Measurements from ENCODE around the gene CHRNB4. TPM values are rescaled to one million over a fixed set of nuclear protein-coding genes. Genes with fewer than 3 reads are reported as not detected.

The CHRNB4 gene
- total and polyA plus RNA-seq, 4 donors, result not detected

DNA sequence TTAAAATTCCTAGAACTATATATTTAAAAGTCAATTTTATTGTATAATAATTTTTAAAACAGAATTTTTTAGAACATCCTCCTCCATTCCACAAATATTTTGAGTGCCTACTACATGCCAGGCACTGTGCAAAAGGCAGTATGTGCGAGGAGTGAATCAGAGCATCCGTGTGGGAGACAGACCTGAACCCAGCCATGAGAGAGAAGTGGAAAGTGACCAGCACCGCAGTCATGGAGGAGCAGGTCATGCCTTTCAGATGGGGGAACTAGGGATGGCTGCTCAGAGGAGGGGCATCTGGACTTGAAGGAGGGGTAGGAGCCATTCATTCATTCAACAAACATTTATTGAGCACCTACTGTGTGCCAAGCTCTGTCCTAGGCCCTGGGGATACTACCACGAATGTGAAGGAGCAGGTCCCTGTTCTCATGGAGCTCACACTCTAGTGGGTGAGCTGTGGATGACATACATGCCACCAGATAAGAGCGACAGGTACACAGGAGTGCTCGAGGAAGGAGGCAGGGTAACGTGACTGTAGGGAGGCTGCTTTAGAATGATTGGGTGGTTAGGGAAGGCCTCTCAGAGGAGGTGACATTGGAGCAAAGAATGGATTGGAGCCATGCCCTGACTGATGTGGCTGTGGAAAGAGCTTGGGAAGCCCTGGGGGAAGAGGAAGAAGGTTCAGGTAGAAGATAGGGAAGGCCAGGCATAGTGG is 17.1 kb downstream of the CHRNB4 start:
- H3K27ac ChIP-seq (ENCODE audit: low read depth in 1 of 2, low read length in 2 of 2), result no peak overlapping the region
- no peak overlapping the region for H3K4me3 ChIP-seq (ENCODE audit: low read depth in 1 of 3, low read length in 3 of 3)
- H3K36me3 ChIP-seq (ENCODE audit: control insufficient read depth in 4 of 4, insufficient read depth in 3 of 4, low read depth in 1 of 4, low read length in 3 of 4), result no peaks in the 10 kb centered on the region
- H3K4me1 ChIP-seq (ENCODE audit: control insufficient read depth in 4 of 4, insufficient read depth in 4 of 4, low read length in 3 of 4), result peaks cover 0 to 14% (median 3%) of the 10 kb centered on the region in 4 donors
- H3K9ac ChIP-seq (ENCODE audit: low read depth in 1 of 2, low read length in 2 of 2), result no peak overlapping the region
- peaks cover 4 to 24% (median 10%) of the 10 kb centered on the region in 4 donors for H3K27me3 ChIP-seq (ENCODE audit: control insufficient read depth in 4 of 4, insufficient read depth in 4 of 4, low read length in 3 of 4)
- no peaks in the 10 kb centered on the region for H3K9me3 ChIP-seq (ENCODE audit: control insufficient read depth in 4 of 4, low read length in 3 of 4)
- WGBS, result 87% methylated on average over 7 of the region's 7 CpGs
- no peak for DNase-seq (ENCODE audit: low spot score)
- TF ChIP-seq RXRA (IDR thresholded peaks at IDR 0.05), result no peak
- TF ChIP-seq, protein P1, sequence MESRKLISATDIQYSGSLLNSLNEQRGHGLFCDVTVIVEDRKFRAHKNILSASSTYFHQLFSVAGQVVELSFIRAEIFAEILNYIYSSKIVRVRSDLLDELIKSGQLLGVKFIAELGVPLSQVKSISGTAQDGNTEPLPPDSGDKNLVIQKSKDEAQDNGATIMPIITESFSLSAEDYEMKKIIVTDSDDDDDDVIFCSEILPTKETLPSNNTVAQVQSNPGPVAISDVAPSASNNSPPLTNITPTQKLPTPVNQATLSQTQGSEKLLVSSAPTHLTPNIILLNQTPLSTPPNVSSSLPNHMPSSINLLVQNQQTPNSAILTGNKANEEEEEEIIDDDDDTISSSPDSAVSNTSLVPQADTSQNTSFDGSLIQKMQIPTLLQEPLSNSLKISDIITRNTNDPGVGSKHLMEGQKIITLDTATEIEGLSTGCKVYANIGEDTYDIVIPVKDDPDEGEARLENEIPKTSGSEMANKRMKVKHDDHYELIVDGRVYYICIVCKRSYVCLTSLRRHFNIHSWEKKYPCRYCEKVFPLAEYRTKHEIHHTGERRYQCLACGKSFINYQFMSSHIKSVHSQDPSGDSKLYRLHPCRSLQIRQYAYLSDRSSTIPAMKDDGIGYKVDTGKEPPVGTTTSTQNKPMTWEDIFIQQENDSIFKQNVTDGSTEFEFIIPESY (IDR thresholded peaks at IDR 0.05), result no peak
- TF ChIP-seq FOXA1 (IDR thresholded peaks at IDR 0.05), result no peak
- no peak for TF ChIP-seq FOXA2 (IDR thresholded peaks at IDR 0.05)
- no peak for TF ChIP-seq JUND (IDR thresholded peaks at IDR 0.05)
- no peak for TF ChIP-seq GABPA (IDR thresholded peaks at IDR 0.05 in 1 of 2, conservative IDR thresholded peaks at IDR 0.05 in 1 of 2)
- no peak for TF ChIP-seq TAF1 (conservative IDR thresholded peaks at IDR 0.05)
- TF ChIP-seq, protein P2, sequence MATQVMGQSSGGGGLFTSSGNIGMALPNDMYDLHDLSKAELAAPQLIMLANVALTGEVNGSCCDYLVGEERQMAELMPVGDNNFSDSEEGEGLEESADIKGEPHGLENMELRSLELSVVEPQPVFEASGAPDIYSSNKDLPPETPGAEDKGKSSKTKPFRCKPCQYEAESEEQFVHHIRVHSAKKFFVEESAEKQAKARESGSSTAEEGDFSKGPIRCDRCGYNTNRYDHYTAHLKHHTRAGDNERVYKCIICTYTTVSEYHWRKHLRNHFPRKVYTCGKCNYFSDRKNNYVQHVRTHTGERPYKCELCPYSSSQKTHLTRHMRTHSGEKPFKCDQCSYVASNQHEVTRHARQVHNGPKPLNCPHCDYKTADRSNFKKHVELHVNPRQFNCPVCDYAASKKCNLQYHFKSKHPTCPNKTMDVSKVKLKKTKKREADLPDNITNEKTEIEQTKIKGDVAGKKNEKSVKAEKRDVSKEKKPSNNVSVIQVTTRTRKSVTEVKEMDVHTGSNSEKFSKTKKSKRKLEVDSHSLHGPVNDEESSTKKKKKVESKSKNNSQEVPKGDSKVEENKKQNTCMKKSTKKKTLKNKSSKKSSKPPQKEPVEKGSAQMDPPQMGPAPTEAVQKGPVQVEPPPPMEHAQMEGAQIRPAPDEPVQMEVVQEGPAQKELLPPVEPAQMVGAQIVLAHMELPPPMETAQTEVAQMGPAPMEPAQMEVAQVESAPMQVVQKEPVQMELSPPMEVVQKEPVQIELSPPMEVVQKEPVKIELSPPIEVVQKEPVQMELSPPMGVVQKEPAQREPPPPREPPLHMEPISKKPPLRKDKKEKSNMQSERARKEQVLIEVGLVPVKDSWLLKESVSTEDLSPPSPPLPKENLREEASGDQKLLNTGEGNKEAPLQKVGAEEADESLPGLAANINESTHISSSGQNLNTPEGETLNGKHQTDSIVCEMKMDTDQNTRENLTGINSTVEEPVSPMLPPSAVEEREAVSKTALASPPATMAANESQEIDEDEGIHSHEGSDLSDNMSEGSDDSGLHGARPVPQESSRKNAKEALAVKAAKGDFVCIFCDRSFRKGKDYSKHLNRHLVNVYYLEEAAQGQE (IDR thresholded peaks at IDR 0.05), result no peak
- TF ChIP-seq HNF4A (conservative IDR thresholded peaks at IDR 0.05), result no peak
- no peak for TF ChIP-seq SP1 (IDR thresholded peaks at IDR 0.05)
- TF ChIP-seq, protein P3, sequence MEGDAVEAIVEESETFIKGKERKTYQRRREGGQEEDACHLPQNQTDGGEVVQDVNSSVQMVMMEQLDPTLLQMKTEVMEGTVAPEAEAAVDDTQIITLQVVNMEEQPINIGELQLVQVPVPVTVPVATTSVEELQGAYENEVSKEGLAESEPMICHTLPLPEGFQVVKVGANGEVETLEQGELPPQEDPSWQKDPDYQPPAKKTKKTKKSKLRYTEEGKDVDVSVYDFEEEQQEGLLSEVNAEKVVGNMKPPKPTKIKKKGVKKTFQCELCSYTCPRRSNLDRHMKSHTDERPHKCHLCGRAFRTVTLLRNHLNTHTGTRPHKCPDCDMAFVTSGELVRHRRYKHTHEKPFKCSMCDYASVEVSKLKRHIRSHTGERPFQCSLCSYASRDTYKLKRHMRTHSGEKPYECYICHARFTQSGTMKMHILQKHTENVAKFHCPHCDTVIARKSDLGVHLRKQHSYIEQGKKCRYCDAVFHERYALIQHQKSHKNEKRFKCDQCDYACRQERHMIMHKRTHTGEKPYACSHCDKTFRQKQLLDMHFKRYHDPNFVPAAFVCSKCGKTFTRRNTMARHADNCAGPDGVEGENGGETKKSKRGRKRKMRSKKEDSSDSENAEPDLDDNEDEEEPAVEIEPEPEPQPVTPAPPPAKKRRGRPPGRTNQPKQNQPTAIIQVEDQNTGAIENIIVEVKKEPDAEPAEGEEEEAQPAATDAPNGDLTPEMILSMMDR (IDR thresholded peaks at IDR 0.05; ENCODE audit: low read depth, low read length, missing input control), result no peak
- no peak for TF ChIP-seq RAD21 (IDR thresholded peaks at IDR 0.05)
- no peak for TF ChIP-seq HNF4G (IDR thresholded peaks at IDR 0.05)

DNA sequence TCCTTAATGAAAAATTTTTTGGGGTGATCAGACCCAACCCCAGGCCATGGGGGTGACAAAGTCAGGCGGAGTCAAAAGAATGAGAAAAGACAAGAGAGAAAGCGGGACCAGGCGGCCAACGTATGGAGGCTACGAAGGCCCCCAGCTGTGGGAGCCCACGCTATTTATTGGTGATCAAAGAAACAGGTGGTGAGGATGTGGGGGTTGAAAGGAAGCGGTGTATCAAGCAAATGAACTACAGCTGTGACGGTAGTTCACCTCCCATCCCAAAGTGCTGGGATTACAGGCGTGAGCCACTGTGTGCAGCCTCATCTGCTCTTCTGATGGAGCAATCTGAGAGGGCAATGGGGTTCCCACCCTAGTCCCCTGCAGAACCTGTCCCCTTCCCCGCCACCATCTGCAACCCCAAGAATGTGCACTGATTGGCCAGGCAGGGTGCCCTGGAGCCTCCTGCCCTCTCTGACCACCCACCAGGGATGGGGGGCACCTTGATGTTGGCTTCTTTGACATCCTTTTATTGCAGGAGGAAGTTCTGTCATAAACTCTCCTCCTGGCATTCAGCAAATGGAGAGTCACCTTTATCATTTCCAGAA is 19.1 kb downstream of the CHRNB4 start:
- 69% methylated on average over 10 of the region's 10 CpGs for WGBS
- Histone ChIP-seq H3K4me1 (ENCODE audit: control insufficient read depth in 4 of 4, insufficient read depth in 4 of 4, low read length in 3 of 4) (peaks cover 0 to 14% (median 3%) of the 10 kb centered on the region in 4 donors), H3K9me3 (ENCODE audit: control insufficient read depth in 4 of 4, low read length in 3 of 4) (no peaks in the 10 kb centered on the region), H3K9ac (ENCODE audit: low read depth in 1 of 2, low read length in 2 of 2) (no peak overlapping the region), H3K36me3 (ENCODE audit: control insufficient read depth in 4 of 4, insufficient read depth in 3 of 4, low read depth in 1 of 4, low read length in 3 of 4) (no peaks in the 10 kb centered on the region), H3K4me3 (ENCODE audit: low read depth in 1 of 3, low read length in 3 of 3) (no peak overlapping the region), H3K27ac (ENCODE audit: low read depth in 1 of 2, low read length in 2 of 2) (no peak overlapping the region), H3K27me3 (ENCODE audit: control insufficient read depth in 4 of 4, insufficient read depth in 4 of 4, low read length in 3 of 4) (peaks cover 4 to 28% (median 12%) of the 10 kb centered on the region in 4 donors)
- TF ChIP-seq NR2F2 (IDR thresholded peaks at IDR 0.05), result no peak
- TF ChIP-seq, protein P3 (IDR thresholded peaks at IDR 0.05; ENCODE audit: low read depth, low read length, missing input control), result no peak
- no peak for TF ChIP-seq TAF1 (conservative IDR thresholded peaks at IDR 0.05)
- TF ChIP-seq, protein P2 (IDR thresholded peaks at IDR 0.05), result no peak
- no peak for TF ChIP-seq HNF4A (conservative IDR thresholded peaks at IDR 0.05)
- TF ChIP-seq, protein P1 (IDR thresholded peaks at IDR 0.05), result no peak
- TF ChIP-seq HNF4G (IDR thresholded peaks at IDR 0.05), result no peak
- no peak for DNase-seq (ENCODE audit: low spot score)
